Upper lobe of left lung (tissue), 4 donors: ENCODE data around the gene NDUFB7.

ENCODE experiments used
- CTCF ChIP-seq, 6 experiments: fragments of 450-650 bp in 4 of 6; fragments of 200-600 bp in 2 of 6; sonication (generic) in 2 of 6; IDR thresholded peaks; one replicate each; pipeline ENCODE4 v1.5.1; 2016 to 2019; ENCODE audit warnings: antibody characterized with exemption in 6 of 6
- POLR2A ChIP-seq, 4 donors: fragments of 450-650 bp; IDR thresholded peaks; one replicate each; pipeline ENCODE4 v1.5.1; 2016 to 2017; ENCODE audit warnings: antibody characterized with exemption in 4 of 4, mild to moderate bottlenecking in 2 of 4

GRCh38 chr19:14528419-14529253 is 43.2 kb downstream of the NDUFB7 start:
- TF ChIP-seq POLR2A (IDR thresholded peaks at IDR 0.05) (no peak), CTCF (IDR thresholded peaks at IDR 0.05) (no peak)
